CD8-positive, alpha-beta memory T cell (primary cell): ENCODE results near the gene GBA2. TPM values are rescaled to one million over a fixed set of nuclear protein-coding genes. Genes with fewer than 3 reads are reported as not detected.
A peak's percentile ranks its signal among the peaks of the same experiment; 100 is the strongest.

ENCODE experiments used
- CTCF ChIA-PET: fragments of 350-600 bp; sonication (Branson Sonifier 250); formaldehyde crosslinking; loops from one replicate; lab custom pipeline; 2021; ENCODE audit warnings: antibody characterized with exemption; lab: Charles Lee
- POLR2A ChIA-PET: fragments of 350-600 bp; sonication (Branson Sonifier 250); formaldehyde crosslinking; loops from one replicate; lab custom pipeline; 2021; ENCODE audit warnings: antibody characterized with exemption; lab: Charles Lee
- DNase-seq, 5 donors: peaks; one replicate each; pipeline versions ENCODE4 v3.0.0 to v3.0.0-alpha.2; 2020 to 2022; ENCODE audit warnings: mixed read lengths in 1 of 5
- H3K27ac ChIP-seq: one replicate; pipeline ENCODE4 v1.7.0; 2013; ENCODE audit warnings: low read depth, mild to moderate bottlenecking, low read length, moderate library complexity
- H3K27me3 ChIP-seq: 2 replicates; pipeline ENCODE4 v1.7.0; 2013; ENCODE audit warnings: low read length, mild to moderate bottlenecking; ENCODE audit not compliant: insufficient read depth, poor library complexity, severe bottlenecking
- H3K36me3 ChIP-seq: 2 replicates; pipeline ENCODE4 v1.7.0; 2013; ENCODE audit warnings: mild to moderate bottlenecking, low read length, moderate library complexity; ENCODE audit not compliant: insufficient read depth
- H3K4me1 ChIP-seq: 2 replicates; pipeline ENCODE4 v1.7.0; 2013; ENCODE audit warnings: mild to moderate bottlenecking, low read length, moderate library complexity; ENCODE audit not compliant: insufficient read depth
- H3K4me3 ChIP-seq: 2 replicates; pipeline ENCODE4 v1.7.0; 2013; ENCODE audit warnings: mild to moderate bottlenecking, low read length
- H3K9me3 ChIP-seq: 2 replicates; pipeline ENCODE4 v1.7.0; 2013; ENCODE audit warnings: mild to moderate bottlenecking, low read length
- H3K27ac Mint-ChIP-seq, 8 donors: one replicate each; pipeline ENCODE4 v1.8.0; 2020 to 2021; ENCODE audit warnings: mixed read lengths in 8 of 8, mild to moderate bottlenecking in 6 of 8, inconsistent platforms in 3 of 8, moderate library complexity in 3 of 8
- H3K27me3 Mint-ChIP-seq, 2 donors: one replicate each; pipeline ENCODE4 v1.8.0; 2020 to 2021; ENCODE audit warnings: mixed read lengths in 2 of 2, mild to moderate bottlenecking in 1 of 2, moderate library complexity in 1 of 2
- H3K36me3 Mint-ChIP-seq, 3 donors: one replicate each; pipeline ENCODE4 v1.8.0; 2020 to 2021; ENCODE audit warnings: mixed read lengths in 3 of 3, inconsistent platforms in 1 of 3, mild to moderate bottlenecking in 1 of 3
- H3K4me1 Mint-ChIP-seq, 3 donors: one replicate each; pipeline ENCODE4 v1.8.0; 2020 to 2021; ENCODE audit warnings: mixed read lengths in 3 of 3, inconsistent platforms in 1 of 3, mild to moderate bottlenecking in 1 of 3
- H3K4me3 Mint-ChIP-seq, 7 donors: one replicate each; pipeline ENCODE4 v1.8.0; 2020 to 2021; ENCODE audit warnings: mixed read lengths in 7 of 7, mild to moderate bottlenecking in 6 of 7, moderate library complexity in 4 of 7, inconsistent platforms in 2 of 7
- H3K9me3 Mint-ChIP-seq, 5 donors: one replicate each; pipeline ENCODE4 v1.8.0; 2020 to 2022; ENCODE audit warnings: mixed read lengths in 5 of 5, mild to moderate bottlenecking in 3 of 5, moderate library complexity in 2 of 5, inconsistent platforms in 1 of 5
- polyA plus RNA-seq: library from polyadenylated mRNA; unstranded; fragments of 300-500 nt; fragmentation: Illumina TruSeq; gene quantifications from one replicate; pipeline ENCODE4 v1.2.3, GENCODE V29; 2021
- total RNA-seq, 2 experiments: library from RNA; stranded (reverse); gene quantifications; one replicate each; pipeline ENCODE4 v1.2.3, GENCODE V29; 2021

GBA2 gene
- total and polyA plus RNA-seq, 3 experiments from 2014 or later, result 30.7 to 42.0 (median 41.8) TPM

GRCh38 chr9:35700031-35700430, 49.0 kb downstream of the GBA2 start:
- Histone ChIP-seq H3K4me3 (no peak overlapping the region), H3K4me1 (no peaks in the 10 kb centered on the region), H3K36me3 (peaks cover 80% of the 10 kb centered on the region), H3K9me3 (no peaks in the 10 kb centered on the region), H3K27me3 (no peaks in the 10 kb centered on the region), H3K27ac (no peak overlapping the region)
- H3K4me1 Mint-ChIP-seq, result peaks cover 6 to 10% (median 9%) of the 10 kb centered on the region in 3 donors
- H3K27ac Mint-ChIP-seq, result no peak overlapping the region
- DNase-seq, result no peak
- POLR2A ChIA-PET, result no interaction called here
- no peaks in the 10 kb centered on the region for H3K27me3 Mint-ChIP-seq
- CTCF ChIA-PET, result interaction anchor here (0.9 to 1.9 kb wide), 2 partner anchors 39 to 88 kb away, joined by 3 to 6 read pairs; no protein-coding TSS in a partner anchor
- no peaks in the 10 kb centered on the region for H3K9me3 Mint-ChIP-seq
- no peak overlapping the region for H3K4me3 Mint-ChIP-seq
- H3K36me3 Mint-ChIP-seq, result peaks cover 4 to 26% (median 23%) of the 10 kb centered on the region in 3 donors

DNA sequence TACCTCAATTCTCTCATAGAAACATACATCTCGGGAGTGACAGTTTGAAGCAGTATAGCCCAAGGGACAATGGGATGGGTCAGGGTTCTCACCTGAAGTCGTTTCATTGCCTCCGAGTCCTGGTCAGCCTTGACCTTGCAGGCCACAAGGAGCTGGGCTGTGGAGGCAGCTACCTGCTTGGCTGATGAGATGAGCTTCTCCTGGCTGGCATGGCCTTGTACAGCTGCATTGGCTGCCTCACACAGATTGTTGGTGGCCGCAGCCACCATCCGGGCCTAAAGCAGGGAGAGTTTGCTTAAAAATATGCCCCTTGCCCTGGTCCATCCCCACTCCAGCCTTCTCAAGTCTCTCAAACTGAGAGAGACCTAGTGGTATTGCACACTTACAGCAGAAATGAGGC, 50.8 kb downstream of the GBA2 start:
- Mint-ChIP-seq H3K27ac (peak overlapping the region in 1 of 8 donors; percentile 13), H3K9me3 (no peaks in the 10 kb centered on the region), H3K36me3 (peaks cover 0 to 11% (median 8%) of the 10 kb centered on the region in 3 donors), H3K27me3 (no peaks in the 10 kb centered on the region), H3K4me3 (no peak overlapping the region), H3K4me1 (peaks cover 6 to 10% (median 9%) of the 10 kb centered on the region in 3 donors)
- Histone ChIP-seq H3K27me3 (no peaks in the 10 kb centered on the region), H3K36me3 (peaks cover 62% of the 10 kb centered on the region), H3K27ac (no peak overlapping the region), H3K4me3 (no peak overlapping the region), H3K9me3 (no peaks in the 10 kb centered on the region), H3K4me1 (no peaks in the 10 kb centered on the region)
- ChIA-PET POLR2A (no interaction called here), CTCF (interaction anchor here (0.9 to 8.6 kb wide), 15 partner anchors 8 to 116 kb away, joined by 3 to 87 read pairs (median 22); partner anchors contain the start of genes ARHGEF39, CCDC107, CREB3 and RMRP)
- DNase-seq, result no peak

DNA sequence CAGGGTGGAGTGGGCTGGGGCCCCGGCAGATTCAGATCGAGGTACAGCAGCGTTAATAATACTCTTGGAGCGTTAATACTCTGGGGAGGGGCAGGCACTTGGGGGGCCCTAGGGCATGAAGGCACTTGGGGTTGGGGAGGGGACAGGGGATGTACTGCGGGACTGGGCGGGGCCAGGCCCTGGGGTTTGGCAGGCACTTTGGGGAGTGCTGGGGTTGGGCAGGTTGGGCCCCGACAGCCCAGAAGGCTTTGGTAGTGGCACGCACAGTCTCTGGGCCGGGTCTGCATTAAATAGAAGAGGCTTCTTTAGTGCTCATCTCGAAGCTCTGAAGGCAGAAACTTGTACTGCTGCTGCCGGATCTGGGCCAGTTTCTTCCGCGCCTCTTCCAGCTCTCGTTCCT, 51.5 kb downstream of the GBA2 start:
- POLR2A ChIA-PET, result interaction anchor here (1.3 kb wide), 1 partner anchor 94 kb away, joined by 5 read pairs; no protein-coding TSS in a partner anchor
- Mint-ChIP-seq H3K27me3 (no peaks in the 10 kb centered on the region), H3K9me3 (no peaks in the 10 kb centered on the region), H3K4me3 (no peak overlapping the region), H3K27ac (peak overlapping the region in 3 of 8 donors; percentile 13 to 92 (median 47)), H3K36me3 (peaks cover 0 to 7% (median under 1%) of the 10 kb centered on the region in 3 donors), H3K4me1 (peaks cover 6 to 10% (median 9%) of the 10 kb centered on the region in 3 donors)
- Histone ChIP-seq H3K27ac (no peak overlapping the region), H3K27me3 (no peaks in the 10 kb centered on the region), H3K4me3 (no peak overlapping the region), H3K36me3 (peaks cover 55% of the 10 kb centered on the region), H3K4me1 (no peaks in the 10 kb centered on the region), H3K9me3 (no peaks in the 10 kb centered on the region)
- DNase-seq, result no peak
- CTCF ChIA-PET, result interaction anchor here (0.9 to 8.6 kb wide), 26 partner anchors 9 to 128 kb away, joined by 3 to 87 read pairs (median 16); partner anchors contain the start of genes ARHGEF39, CCDC107, CREB3 and GBA2

DNA sequence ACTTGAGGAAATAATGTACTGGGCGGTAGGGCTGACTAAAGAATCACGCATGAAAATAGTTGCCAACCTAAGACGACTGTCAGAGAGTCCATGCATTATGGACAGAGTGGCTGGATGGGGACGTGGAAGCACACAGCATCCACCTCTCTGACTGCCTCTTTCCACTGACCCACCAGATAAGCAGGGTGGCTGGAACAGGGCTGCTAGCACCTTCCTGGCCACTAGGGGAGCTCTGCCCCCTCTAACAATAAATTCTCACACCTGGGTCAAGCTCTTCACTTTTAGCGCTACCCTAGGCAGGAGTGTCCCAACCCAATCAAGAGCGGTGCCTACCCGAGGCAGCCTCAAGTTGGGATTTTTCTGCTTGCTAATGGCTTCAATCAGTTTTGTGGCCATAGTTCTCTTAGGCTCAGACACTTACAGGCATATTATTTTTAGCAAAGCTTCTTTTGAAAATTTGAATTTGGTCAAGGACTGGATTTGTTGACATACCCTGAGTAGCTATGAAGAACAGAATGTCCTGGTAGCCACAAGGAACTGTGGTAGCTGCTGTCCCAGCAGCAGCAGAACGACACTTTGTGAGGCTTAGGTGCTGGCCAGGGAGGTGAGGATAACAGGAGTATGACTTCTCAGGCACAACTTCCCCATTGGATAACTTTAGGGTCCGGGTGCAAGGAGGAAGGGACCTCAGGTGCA, 52.4 kb downstream of the GBA2 start:
- peaks cover 48% of the 10 kb centered on the region for H3K36me3 ChIP-seq
- ChIA-PET POLR2A (interaction anchor here (0.6 to 1.6 kb wide), 7 partner anchors 29 to 1373 kb away, joined by 3 to 11 read pairs (median 4); partner anchors contain the start of genes CCDC107 and RMRP), CTCF (interaction anchor here (0.6 to 8.6 kb wide), 34 partner anchors 9 to 143 kb away, joined by 3 to 87 read pairs (median 8); partner anchors contain the start of genes ARHGEF39, CCDC107, CD72 and CREB3)
- no peaks in the 10 kb centered on the region for H3K9me3 Mint-ChIP-seq
- H3K4me3 Mint-ChIP-seq, result peak overlapping the region in 2 of 7 donors; percentile 17 to 48
- no peak overlapping the region for H3K27ac ChIP-seq
- no peaks in the 10 kb centered on the region for H3K9me3 ChIP-seq
- peak; percentile 36 to 71 (median 56) for DNase-seq
- no peaks in the 10 kb centered on the region for H3K27me3 Mint-ChIP-seq
- no peaks in the 10 kb centered on the region for H3K27me3 ChIP-seq
- peaks cover 7 to 14% (median 13%) of the 10 kb centered on the region in 3 donors for H3K4me1 Mint-ChIP-seq
- H3K27ac Mint-ChIP-seq, result peak overlapping the region; percentile 47 to 94 (median 82)
- H3K4me3 ChIP-seq, result no peak overlapping the region
- H3K4me1 ChIP-seq, result no peaks in the 10 kb centered on the region
- H3K36me3 Mint-ChIP-seq, result peaks cover 0 to 7% (median 0%) of the 10 kb centered on the region in 3 donors

DNA sequence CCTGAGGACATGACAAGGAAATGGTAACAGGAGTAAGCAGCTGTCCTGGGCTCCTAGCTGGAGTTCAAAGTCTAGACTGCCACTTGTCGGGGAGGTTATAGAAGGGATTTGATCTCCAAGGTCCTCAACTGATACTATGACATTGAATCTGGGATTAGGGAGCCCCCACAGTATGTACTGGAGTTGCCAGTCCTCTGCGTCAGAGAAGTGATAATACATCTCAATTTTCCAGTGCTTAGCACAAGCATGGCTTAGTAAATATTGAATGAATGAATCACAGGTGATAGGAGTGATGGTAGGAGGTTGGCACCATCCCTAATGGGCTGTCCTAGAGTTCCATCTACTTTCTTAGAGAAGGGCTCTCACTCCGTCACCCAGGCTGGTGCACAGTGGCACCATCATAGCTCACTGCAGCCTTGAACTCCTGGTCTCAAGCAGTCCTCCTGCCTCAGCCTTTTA, 53.1 kb downstream of the GBA2 start:
- Mint-ChIP-seq H3K27ac (peak overlapping the region in 6 of 8 donors; percentile 74 to 94 (median 82)), H3K4me1 (peaks cover 14 to 20% (median 19%) of the 10 kb centered on the region in 3 donors), H3K9me3 (no peaks in the 10 kb centered on the region), H3K4me3 (peak overlapping the region in 1 of 7 donors; percentile 17), H3K36me3 (peaks cover 0 to 7% (median 0%) of the 10 kb centered on the region in 3 donors), H3K27me3 (no peaks in the 10 kb centered on the region)
- Histone ChIP-seq H3K27ac (no peak overlapping the region), H3K27me3 (no peaks in the 10 kb centered on the region), H3K4me3 (no peak overlapping the region), H3K4me1 (peaks cover 6% of the 10 kb centered on the region), H3K36me3 (peaks cover 41% of the 10 kb centered on the region), H3K9me3 (no peaks in the 10 kb centered on the region)
- DNase-seq, result no peak
- POLR2A ChIA-PET, result interaction anchor here (0.8 to 1.6 kb wide), 6 partner anchors 29 to 187 kb away, joined by 3 to 11 read pairs (median 4); partner anchors contain the start of genes CCDC107 and RMRP
- CTCF ChIA-PET, result interaction anchor here (0.9 to 8.6 kb wide), 30 partner anchors 8 to 142 kb away, joined by 3 to 87 read pairs (median 11); partner anchors contain the start of genes ARHGEF39, CCDC107, CD72 and CREB3

- Mint-ChIP-seq H3K27ac (peak overlapping the region; percentile 15 to 93 (median 77)), H3K36me3 (peaks cover 0 to 4% (median 0%) of the 10 kb centered on the region in 3 donors), H3K4me1 (peaks cover 17 to 35% (median 23%) of the 10 kb centered on the region in 3 donors), H3K4me3 (peak overlapping the region; percentile 83 to 99 (median 89)), H3K27me3 (no peaks in the 10 kb centered on the region), H3K9me3 (no peaks in the 10 kb centered on the region)
- no peaks in the 10 kb centered on the region for H3K27me3 ChIP-seq
- H3K36me3 ChIP-seq, result peaks cover 2% of the 10 kb centered on the region
- POLR2A ChIA-PET, result interaction anchor here (0.6 to 1.4 kb wide), 3 partner anchors 27 to 98 kb away, joined by 3 to 6 read pairs (median 4); no protein-coding TSS in a partner anchor
- H3K4me1 ChIP-seq, result peaks cover 6% of the 10 kb centered on the region
- no peak overlapping the region for H3K4me3 ChIP-seq
- peak overlapping the region; percentile 51 for H3K27ac ChIP-seq
- CTCF ChIA-PET, result interaction anchor here (1.0 to 8.6 kb wide), 10 partner anchors 22 to 82 kb away, joined by 3 to 87 read pairs (median 4); partner anchors contain the start of genes ARHGEF39, CCDC107, CREB3 and RMRP
- DNase-seq, result no peak
- no peaks in the 10 kb centered on the region for H3K9me3 ChIP-seq
Measured at GRCh38 chr9:35691757-35692301, 57.2 kb downstream of the GBA2 start.

- no peaks in the 10 kb centered on the region for H3K27me3 Mint-ChIP-seq
- peak overlapping the region; percentile 15 to 93 (median 83) for H3K27ac Mint-ChIP-seq
- no peak for DNase-seq
- H3K4me1 Mint-ChIP-seq, result peaks cover 11 to 30% (median 18%) of the 10 kb centered on the region in 3 donors
- peak overlapping the region; percentile 83 to 99 (median 89) for H3K4me3 Mint-ChIP-seq
- Histone ChIP-seq H3K4me1 (peaks cover 6% of the 10 kb centered on the region), H3K27me3 (no peaks in the 10 kb centered on the region), H3K36me3 (no peaks in the 10 kb centered on the region), H3K9me3 (no peaks in the 10 kb centered on the region), H3K27ac (peak overlapping the region; percentile 51), H3K4me3 (peak overlapping the region; percentile 67)
- no peaks in the 10 kb centered on the region for H3K9me3 Mint-ChIP-seq
- no peaks in the 10 kb centered on the region for H3K36me3 Mint-ChIP-seq
- CTCF ChIA-PET, result interaction anchor here (1.0 to 8.6 kb wide), 11 partner anchors 21 to 86 kb away, joined by 3 to 87 read pairs (median 3); partner anchors contain the start of genes ARHGEF39, CCDC107, CREB3 and RMRP
- POLR2A ChIA-PET, result interaction anchor here (0.6 to 1.2 kb wide), 2 partner anchors 74 to 98 kb away, joined by 3 to 4 read pairs; partner anchors contain the start of gene CD72
Measured at GRCh38 chr9:35691334-35691650, 57.7 kb downstream of the GBA2 start.
